H9 (cell line): ENCODE data around the gene DOK6. TPM values are rescaled to one million over a fixed set of nuclear protein-coding genes. Genes with fewer than 3 reads are reported as not detected.

ENCODE experiments used
- DNase-seq: peaks from one replicate; pipeline ENCODE4 v3.0.0-alpha.2; 2017
- H2AFZ ChIP-seq: one replicate; pipeline ENCODE4 v1.6.1; 2013; ENCODE audit warnings: mild to moderate bottlenecking, low read length, control low read depth, moderate library complexity
- H2AK5ac ChIP-seq: 2 replicates; pipeline ENCODE4 v1.6.1; 2013; ENCODE audit warnings: low read length, control low read depth, mixed read lengths; ENCODE audit not compliant: insufficient read length
- H2BK120ac ChIP-seq: one replicate; pipeline ENCODE4 v1.6.1; 2013; ENCODE audit warnings: low read depth, mild to moderate bottlenecking, low read length, control low read depth, inconsistent platforms; ENCODE audit not compliant: poor library complexity, severe bottlenecking
- H2BK12ac ChIP-seq: 2 replicates; pipeline ENCODE4 v1.6.1; 2013; ENCODE audit warnings: low read length, control low read depth, mixed read lengths, low read depth; ENCODE audit not compliant: insufficient read length
- H2BK15ac ChIP-seq: 2 replicates; pipeline ENCODE4 v1.6.1; 2013; ENCODE audit warnings: low read depth, low read length, control low read depth
- H2BK20ac ChIP-seq: one replicate; pipeline ENCODE4 v1.6.1; 2013; ENCODE audit warnings: low read depth, mild to moderate bottlenecking, low read length, control low read depth, inconsistent platforms; ENCODE audit not compliant: poor library complexity, severe bottlenecking
- H2BK5ac ChIP-seq: 2 replicates; pipeline ENCODE4 v1.6.1; 2013; ENCODE audit warnings: low read length, control low read depth, mixed read lengths; ENCODE audit not compliant: insufficient read length
- H3K14ac ChIP-seq: 2 replicates; pipeline ENCODE4 v1.6.1; 2013; ENCODE audit warnings: low read length, control low read depth; ENCODE audit not compliant: insufficient read depth
- H3K18ac ChIP-seq: 2 replicates; pipeline ENCODE4 v1.6.1; 2013; ENCODE audit warnings: low read depth, mild to moderate bottlenecking, mixed read lengths, low read length, control low read depth; ENCODE audit not compliant: insufficient read length
- H3K23ac ChIP-seq: 2 replicates; pipeline ENCODE4 v1.6.1; 2013; ENCODE audit warnings: low read length, control low read depth, mixed read lengths, low read depth; ENCODE audit not compliant: insufficient read length
- H3K23me2 ChIP-seq: 2 replicates; pipeline ENCODE4 v1.6.1; 2013; ENCODE audit warnings: low read depth, mild to moderate bottlenecking, mixed read lengths, low read length, control low read depth; ENCODE audit not compliant: insufficient read length, poor library complexity, severe bottlenecking
- H3K27ac ChIP-seq: 2 replicates; pipeline ENCODE4 v1.5.1; 2013; ENCODE audit warnings: low read length, control low read depth, mixed read lengths, low read depth; ENCODE audit not compliant: insufficient read length
- H3K27me3 ChIP-seq: 2 replicates; pipeline ENCODE4 v1.6.1; 2013; ENCODE audit warnings: low read length, control low read depth, inconsistent platforms; ENCODE audit not compliant: insufficient read depth
- H3K4ac ChIP-seq: 2 replicates; pipeline ENCODE4 v1.6.1; 2013; ENCODE audit warnings: low read depth, mild to moderate bottlenecking, control low read depth, inconsistent platforms, low read length, moderate library complexity
- H3K4me1 ChIP-seq: 2 replicates; pipeline ENCODE4 v1.6.1; 2013; ENCODE audit warnings: low read length, control low read depth, inconsistent platforms; ENCODE audit not compliant: insufficient read depth
- H3K4me2 ChIP-seq: 2 replicates; pipeline ENCODE4 v1.6.1; 2013; ENCODE audit warnings: low read length, control low read depth, mixed read lengths; ENCODE audit not compliant: insufficient read length, insufficient read depth
- H3K56ac ChIP-seq: 2 replicates; pipeline ENCODE4 v1.6.1; 2013; ENCODE audit warnings: low read depth, mild to moderate bottlenecking, mixed read lengths, low read length, control low read depth; ENCODE audit not compliant: insufficient read length
- H3K79me1 ChIP-seq: 2 replicates; pipeline ENCODE4 v1.6.1; 2013; ENCODE audit warnings: low read depth, mild to moderate bottlenecking, moderate library complexity, low read length, control low read depth, inconsistent platforms; ENCODE audit not compliant: insufficient read depth, poor library complexity, severe bottlenecking
- H3K79me2 ChIP-seq: 2 replicates; pipeline ENCODE4 v1.6.1; 2013; ENCODE audit warnings: low read length, control low read depth, inconsistent platforms; ENCODE audit not compliant: insufficient read depth
- H3K9ac ChIP-seq: 2 replicates; pipeline ENCODE4 v1.6.1; 2013; ENCODE audit warnings: low read length, control low read depth, mixed read lengths; ENCODE audit not compliant: insufficient read length; ENCODE audit errors: extremely low read depth
- H3K9me3 ChIP-seq: one replicate; pipeline ENCODE4 v1.6.1; 2013; ENCODE audit warnings: low read depth, low read length, inconsistent platforms; ENCODE audit not compliant: control insufficient read depth
- H3T11ph ChIP-seq: one replicate; pipeline ENCODE4 v1.6.1; 2013; ENCODE audit warnings: mild to moderate bottlenecking, low read length, control low read depth, inconsistent platforms
- H4K20me1 ChIP-seq: one replicate; pipeline ENCODE4 v1.6.1; 2013; ENCODE audit not compliant: control insufficient read depth, insufficient read length, insufficient read depth
- H4K5ac ChIP-seq: 2 replicates; pipeline ENCODE4 v1.6.1; 2013; ENCODE audit warnings: low read depth, mild to moderate bottlenecking, mixed read lengths, low read length, control low read depth; ENCODE audit not compliant: insufficient read length
- H4K8ac ChIP-seq: replicated peaks from 2 replicates; pipeline ENCODE4 v1.6.1; 2013; ENCODE audit warnings: low read length, control low read depth, mixed read lengths, low read depth; ENCODE audit not compliant: insufficient read length
- H4K91ac ChIP-seq: 2 replicates; pipeline ENCODE4 v1.6.1; 2013; ENCODE audit warnings: low read depth, mild to moderate bottlenecking, moderate library complexity, mixed read lengths, low read length, control low read depth; ENCODE audit not compliant: insufficient read length
- H3K27ac Mint-ChIP-seq, 3 experiments: 2 replicates in 2 of 3; 3 replicates in 1 of 3; pipeline ENCODE4 v1.8.0; 2020 to 2021; ENCODE audit warnings: mixed read lengths in 3 of 3, mild to moderate bottlenecking in 1 of 3, moderate library complexity in 1 of 3
- H3K27me3 Mint-ChIP-seq: 2 replicates; pipeline ENCODE4 v1.8.0; 2021; ENCODE audit warnings: low read depth, mild to moderate bottlenecking, moderate library complexity, mixed read lengths
- H3K36me3 Mint-ChIP-seq, 3 experiments: 2 replicates in 2 of 3; 3 replicates in 1 of 3; pipeline ENCODE4 v1.8.0; 2020 to 2021; ENCODE audit warnings: low read depth in 3 of 3, mixed read lengths in 3 of 3; ENCODE audit not compliant: insufficient read depth in 1 of 3
- H3K4me1 Mint-ChIP-seq, 2 experiments: 2 replicates each; pipeline ENCODE4 v1.8.0; 2020; ENCODE audit warnings: mixed read lengths in 2 of 2
- H3K4me3 Mint-ChIP-seq, 2 experiments: 2 replicates in 1 of 2; 3 replicates in 1 of 2; pipeline ENCODE4 v1.8.0; 2020 to 2021; ENCODE audit warnings: mild to moderate bottlenecking in 2 of 2, mixed read lengths in 2 of 2, moderate library complexity in 1 of 2
- H3K9me3 Mint-ChIP-seq, 2 experiments: 2 replicates in 1 of 2; 3 replicates in 1 of 2; pipeline ENCODE4 v1.8.0; 2020; ENCODE audit warnings: mild to moderate bottlenecking in 2 of 2, mixed read lengths in 2 of 2, moderate library complexity in 1 of 2
- WGBS: extraction: QIAGEN DNeasy Blood & Tissue Kit; methylation state at CpG from one replicate; pipeline ENCODE4 v1.1.7; 2013; ENCODE audit warnings: missing lambda C conversion rate, low lambda C conversion rate, mixed read lengths; ENCODE audit not compliant: insufficient read length; ENCODE audit errors: extremely low coverage; 5-methylcytosine and 5-hydroxymethylcytosine counted together
- total RNA-seq: library from RNA; stranded (reverse); gene quantifications from 2 replicates; pipeline ENCODE4 v1.2.1, GENCODE V29; 2021
- TF ChIP-seq, protein P1 (sequence below): fragments of 200-600 bp; sonication (generic); conservative IDR thresholded peaks from 3 replicates; pipeline ENCODE4 v1.8.0; 2021; ENCODE audit warnings: antibody characterized with exemption, mild to moderate bottlenecking

Gene DOK6
- total RNA-seq, 1 experiment from 2014 or later = 0.20 TPM

DNA sequence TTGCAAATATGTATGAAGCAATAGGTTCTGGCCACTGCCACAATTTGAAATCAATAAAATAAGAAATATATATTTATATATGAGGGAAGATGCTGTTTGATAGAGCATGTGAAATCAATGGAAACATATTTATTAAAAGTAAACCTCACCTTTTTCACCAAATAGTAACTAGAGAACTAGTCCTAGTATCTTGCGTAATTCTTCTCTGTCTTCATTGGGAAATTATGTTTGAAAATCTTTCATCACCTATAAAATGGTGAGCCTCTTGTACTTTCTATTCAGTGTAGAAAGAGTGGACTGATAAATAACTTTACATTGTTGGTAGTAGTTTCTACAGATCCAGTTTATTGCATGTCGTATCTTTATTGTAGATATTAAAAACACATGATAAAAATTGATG lies 444.0 kb downstream of the DOK6 start:
- H3K79me1 ChIP-seq = no peaks in the 10 kb centered on the region
- Mint-ChIP-seq H3K4me3 (no peak overlapping the region), H3K36me3 (no peaks in the 10 kb centered on the region; a peak in 1 of 7 replicates), H3K27me3 (no peaks in the 10 kb centered on the region), H3K9me3 (no peaks in the 10 kb centered on the region; a peak in 1 of 5 replicates), H3K4me1 (peaks cover 9 to 13% of the 10 kb centered on the region in 2 experiments), H3K27ac (no peak overlapping the region)
- H3T11ph ChIP-seq = no peak overlapping the region
- no peaks in the 10 kb centered on the region for H3K23me2 ChIP-seq
- H3K4me1 ChIP-seq = no peaks in the 10 kb centered on the region; the same call in 1 of the 2 replicates
- no peak overlapping the region for H4K8ac ChIP-seq
- H2BK120ac ChIP-seq = no peak overlapping the region
- H3K56ac ChIP-seq = no peak overlapping the region
- H2AK5ac ChIP-seq = no peak overlapping the region
- H3K9ac ChIP-seq = no peak overlapping the region
- H3K14ac ChIP-seq = no peak overlapping the region
- WGBS = no CpG with 5 or more reads among the region's 2 CpGs
- no peak overlapping the region for H4K5ac ChIP-seq
- no peaks in the 10 kb centered on the region for H3K79me2 ChIP-seq
- no peak overlapping the region for H2BK5ac ChIP-seq
- no peak overlapping the region for H2BK15ac ChIP-seq
- H3K9me3 ChIP-seq = no peaks in the 10 kb centered on the region
- H4K91ac ChIP-seq = no peak overlapping the region
- H4K20me1 ChIP-seq = no peaks in the 10 kb centered on the region
- H3K4me2 ChIP-seq = no peak overlapping the region
- no peak overlapping the region for H3K27ac ChIP-seq
- no peak overlapping the region for H2AFZ ChIP-seq
- no peak overlapping the region for H3K4ac ChIP-seq
- H2BK12ac ChIP-seq = no peak overlapping the region
- H2BK20ac ChIP-seq = no peak overlapping the region
- H3K27me3 ChIP-seq = no peaks in the 10 kb centered on the region
- no peak overlapping the region for H3K18ac ChIP-seq
- DNase-seq = no peak
- TF ChIP-seq, protein P1, sequence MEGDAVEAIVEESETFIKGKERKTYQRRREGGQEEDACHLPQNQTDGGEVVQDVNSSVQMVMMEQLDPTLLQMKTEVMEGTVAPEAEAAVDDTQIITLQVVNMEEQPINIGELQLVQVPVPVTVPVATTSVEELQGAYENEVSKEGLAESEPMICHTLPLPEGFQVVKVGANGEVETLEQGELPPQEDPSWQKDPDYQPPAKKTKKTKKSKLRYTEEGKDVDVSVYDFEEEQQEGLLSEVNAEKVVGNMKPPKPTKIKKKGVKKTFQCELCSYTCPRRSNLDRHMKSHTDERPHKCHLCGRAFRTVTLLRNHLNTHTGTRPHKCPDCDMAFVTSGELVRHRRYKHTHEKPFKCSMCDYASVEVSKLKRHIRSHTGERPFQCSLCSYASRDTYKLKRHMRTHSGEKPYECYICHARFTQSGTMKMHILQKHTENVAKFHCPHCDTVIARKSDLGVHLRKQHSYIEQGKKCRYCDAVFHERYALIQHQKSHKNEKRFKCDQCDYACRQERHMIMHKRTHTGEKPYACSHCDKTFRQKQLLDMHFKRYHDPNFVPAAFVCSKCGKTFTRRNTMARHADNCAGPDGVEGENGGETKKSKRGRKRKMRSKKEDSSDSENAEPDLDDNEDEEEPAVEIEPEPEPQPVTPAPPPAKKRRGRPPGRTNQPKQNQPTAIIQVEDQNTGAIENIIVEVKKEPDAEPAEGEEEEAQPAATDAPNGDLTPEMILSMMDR = no peak
- no peak overlapping the region for H3K23ac ChIP-seq
